ENCODE data around the gene ATP2B3.

Gene ATP2B3

DNA sequence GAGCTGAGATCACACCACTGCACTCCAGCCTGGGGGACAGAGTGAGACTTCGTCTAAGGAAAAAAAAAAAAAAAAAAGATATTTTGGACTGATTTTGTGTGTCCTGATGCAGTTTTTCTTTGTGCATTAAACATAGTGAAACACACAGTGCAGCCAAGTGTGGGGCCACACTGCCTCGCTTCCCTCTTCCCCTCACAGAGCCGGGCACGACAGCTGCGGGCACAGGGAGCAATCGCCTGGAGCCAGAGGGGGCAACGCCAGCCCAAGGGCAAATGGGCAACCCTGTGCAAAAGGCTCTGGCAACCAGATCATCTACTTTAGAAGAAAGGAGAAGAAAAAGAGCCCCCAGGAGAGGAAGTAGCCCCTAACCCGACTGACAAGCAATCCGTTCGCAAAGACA is 95.0 kb downstream of the ATP2B3 start:
- DNase-seq (ENCODE audit: low spot score): no peak

DNA sequence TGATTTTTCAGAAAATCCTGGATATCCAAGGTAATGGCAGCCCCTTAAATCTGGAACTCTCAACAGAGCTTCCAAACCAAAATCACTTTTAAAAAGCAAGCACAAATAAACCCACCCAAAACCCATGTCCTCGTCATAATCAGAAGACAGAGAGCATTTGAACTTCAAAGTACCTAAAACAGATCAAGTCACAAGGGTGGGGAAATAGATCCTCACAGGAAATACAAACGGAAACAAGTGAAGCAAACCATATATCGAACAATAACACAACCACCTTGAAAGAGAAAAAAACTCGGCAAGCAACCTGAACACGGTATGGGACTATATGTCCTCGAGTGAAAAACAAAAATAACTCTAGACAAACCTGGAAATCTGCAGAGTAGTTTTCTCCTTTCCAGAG is 97.4 kb downstream of the ATP2B3 start:
- DNase-seq (ENCODE audit: low spot score): no peak

DNA sequence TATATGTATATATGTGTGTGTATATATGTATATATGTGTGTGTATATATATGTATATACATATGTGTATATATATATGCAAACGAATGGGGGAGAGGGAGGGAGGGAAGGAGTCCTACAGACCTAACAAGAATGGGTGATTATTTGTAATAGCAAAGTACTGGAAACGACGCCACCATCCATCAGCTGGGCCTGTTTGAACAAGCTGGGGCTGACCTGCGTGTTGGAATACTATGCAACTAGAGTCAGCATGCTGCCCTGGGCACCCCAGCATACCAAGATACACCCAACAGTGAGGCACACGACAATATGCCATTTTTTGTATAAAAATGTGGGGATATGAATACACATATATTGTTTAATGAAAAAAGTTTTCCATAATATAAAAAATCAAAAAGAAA is 103.1 kb downstream of the ATP2B3 start:
- DNase-seq (ENCODE audit: low spot score): no peak

DNA sequence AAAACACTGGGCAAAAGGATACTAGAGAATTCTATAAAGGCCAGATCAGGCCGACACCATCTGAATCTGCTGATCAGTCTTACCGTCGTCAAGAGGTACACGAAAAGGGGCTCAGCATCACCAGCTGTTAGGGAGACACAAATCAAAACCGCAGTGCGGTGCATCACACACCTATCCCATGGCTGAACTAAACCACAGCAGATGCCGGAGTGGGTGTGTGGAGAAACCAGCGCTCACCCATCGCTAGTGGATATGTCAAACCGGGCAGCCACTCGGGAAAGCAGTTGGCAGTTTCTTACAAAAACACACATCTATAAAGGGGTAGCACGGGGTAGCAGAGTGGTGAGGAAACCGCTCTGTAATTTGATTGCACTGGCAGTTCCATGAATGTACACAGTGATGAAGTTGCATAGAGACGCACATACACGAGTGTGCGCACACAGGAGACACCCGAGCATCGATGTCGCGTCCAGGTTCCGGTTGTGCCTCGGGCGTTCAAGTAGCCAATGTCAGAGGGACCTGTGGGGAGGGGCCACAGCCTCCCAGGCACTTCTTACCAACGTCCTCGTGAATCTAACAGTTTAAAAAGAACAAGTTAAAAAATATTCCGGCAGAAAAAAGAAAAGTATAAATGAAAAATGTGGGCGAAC is 104.6 kb downstream of the ATP2B3 start:
- DNase-seq (ENCODE audit: low spot score): no peak

DNA sequence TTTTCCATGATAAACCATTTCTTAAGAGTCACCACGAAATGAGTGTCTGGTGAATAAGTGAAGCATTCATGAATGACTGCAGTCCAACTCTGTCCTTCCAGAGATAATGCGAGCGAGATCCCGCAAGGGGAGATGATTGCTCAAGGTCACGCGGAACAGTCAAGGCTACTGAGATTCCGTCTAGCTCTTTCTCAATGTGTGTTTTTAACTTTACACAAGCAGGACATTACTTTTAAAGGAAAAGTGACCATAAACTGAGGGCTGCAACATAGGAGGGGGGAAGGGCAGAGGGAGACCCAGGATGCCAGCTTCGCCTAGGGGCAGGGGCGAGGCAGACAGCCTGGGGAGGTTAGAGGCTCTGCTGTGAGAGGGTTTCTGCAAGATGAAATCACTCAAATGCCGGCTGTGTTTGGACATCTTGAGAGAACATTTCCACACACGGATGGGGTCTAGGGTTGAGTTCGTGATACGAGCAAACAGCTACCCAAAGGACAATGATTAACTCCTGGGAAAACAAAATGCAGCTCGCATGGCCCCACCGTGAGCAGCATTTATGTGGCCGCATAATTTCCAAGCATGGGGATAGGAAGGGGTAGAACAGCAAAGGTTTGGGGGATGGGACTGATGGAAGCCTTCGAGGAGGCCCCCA is 105.3 kb downstream of the ATP2B3 start:
- peak; percentile 77 for DNase-seq (ENCODE audit: low spot score)

DNA sequence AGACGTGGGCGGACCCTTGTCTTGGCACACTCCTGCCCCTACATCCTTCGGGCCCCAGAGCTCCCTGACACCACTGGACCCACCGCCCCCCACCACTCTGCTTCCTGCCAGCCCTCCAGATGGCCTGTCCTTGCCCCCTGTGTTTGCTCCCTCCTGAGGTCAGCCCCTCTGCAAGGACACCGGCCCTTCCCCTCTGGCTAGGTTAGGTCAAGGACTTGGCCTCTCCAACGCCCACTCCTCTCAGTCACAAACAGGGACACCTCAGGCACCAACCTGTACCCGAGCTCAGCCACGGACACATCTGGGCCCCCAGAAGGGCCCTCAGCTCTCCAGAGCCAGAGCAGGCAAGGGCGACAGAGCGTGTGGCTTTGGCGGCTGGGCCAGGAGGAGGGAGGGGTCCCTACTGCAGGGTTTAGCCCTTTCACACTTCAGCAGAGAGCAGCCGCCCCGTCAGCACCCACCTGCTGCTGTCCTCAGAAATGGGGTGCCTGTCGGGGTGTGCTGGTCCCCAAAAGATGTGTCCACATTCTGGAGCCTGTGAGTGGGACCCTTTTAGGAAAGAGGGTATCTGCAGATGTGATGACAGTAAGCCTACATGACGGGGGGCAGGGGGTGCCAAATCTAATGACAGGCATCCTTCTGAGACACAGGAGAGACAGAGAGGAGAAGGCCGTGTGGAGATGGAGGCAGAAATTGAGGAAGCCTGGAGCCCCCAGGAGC is 106.0 kb downstream of the ATP2B3 start:
- DNase-seq (ENCODE audit: low spot score): no peak

DNA sequence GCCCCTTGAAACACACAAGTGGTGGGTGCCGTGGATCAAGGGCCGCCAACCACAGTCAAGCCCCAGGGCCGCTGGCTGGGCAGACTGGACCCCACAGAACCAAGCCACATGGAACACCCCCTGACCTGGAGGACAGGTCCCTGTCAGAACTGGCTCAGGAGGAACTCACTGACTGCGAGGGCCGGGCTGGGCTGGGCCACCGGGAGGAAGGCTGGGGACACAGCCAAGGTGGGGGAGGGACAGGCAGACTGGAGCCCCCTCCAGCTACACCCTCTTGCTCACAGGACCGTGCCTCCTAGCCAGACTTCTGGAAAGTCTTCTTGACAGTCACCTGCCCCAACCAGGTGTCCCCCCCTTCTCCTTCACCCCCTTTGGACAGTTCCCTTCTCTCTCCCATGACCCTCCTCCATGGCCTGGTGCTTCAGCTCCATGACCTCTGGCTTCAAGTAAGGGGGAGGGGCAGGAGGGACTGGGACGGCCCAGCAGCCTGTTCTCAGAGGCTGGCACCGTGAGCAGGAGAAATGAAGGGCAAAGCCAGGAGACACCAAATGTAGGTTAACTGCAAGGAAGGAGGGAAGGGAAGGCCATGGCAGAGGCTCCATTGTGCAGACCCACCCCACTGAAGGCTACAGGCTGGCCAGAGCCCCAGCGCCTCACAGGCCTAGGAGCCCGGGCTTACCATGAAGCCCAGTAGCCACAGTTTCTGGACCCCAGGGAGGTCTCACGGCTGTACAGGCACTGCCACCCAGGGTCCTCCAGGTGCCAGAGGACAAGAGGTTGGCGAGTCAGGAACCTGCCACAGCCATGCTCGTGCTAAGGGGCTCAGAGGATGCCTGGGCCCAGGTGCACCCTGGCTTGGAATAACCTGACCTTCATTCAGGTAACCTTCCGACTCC is 107.0 kb downstream of the ATP2B3 start:
- no peak for DNase-seq (ENCODE audit: low spot score)

DNA sequence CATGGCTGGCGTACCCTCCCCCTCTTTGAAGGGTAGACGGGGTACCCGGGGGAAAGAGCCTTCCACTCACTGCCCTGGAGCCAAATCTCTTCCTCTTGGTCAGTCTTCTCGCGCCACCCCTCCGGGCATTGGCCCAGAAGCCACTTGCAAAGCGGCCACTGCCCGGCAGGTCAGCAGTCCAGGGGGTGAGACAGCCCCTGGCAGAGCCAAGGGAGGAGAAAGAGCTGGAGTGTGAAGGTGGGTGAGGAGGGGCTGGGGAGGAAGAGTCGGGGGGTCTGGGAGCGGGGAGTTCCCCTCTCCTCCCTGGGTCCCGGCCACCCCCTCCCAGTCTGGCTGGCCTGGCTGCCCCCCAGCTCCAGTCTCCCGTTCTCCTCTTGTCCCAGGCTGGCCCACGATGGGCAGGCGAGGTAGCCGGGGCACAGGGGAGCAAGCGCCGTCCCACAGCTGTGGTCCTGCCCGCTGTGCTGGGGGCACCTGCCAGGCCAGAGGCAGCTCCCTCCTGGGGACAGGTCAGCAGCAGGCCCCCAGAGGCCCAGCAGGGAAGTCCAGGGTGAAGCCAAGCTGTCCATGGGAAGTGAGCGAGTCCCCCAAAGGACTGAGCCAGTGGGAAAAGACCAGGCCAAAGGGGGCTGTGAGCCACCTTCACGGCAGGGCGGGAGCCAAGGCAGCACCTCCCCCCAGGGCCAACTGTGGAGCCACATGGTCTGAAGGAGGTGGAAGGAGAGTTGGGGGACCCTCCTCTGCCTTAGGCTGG is 108.0 kb downstream of the ATP2B3 start:
- DNase-seq (ENCODE audit: low spot score): no peak

DNA sequence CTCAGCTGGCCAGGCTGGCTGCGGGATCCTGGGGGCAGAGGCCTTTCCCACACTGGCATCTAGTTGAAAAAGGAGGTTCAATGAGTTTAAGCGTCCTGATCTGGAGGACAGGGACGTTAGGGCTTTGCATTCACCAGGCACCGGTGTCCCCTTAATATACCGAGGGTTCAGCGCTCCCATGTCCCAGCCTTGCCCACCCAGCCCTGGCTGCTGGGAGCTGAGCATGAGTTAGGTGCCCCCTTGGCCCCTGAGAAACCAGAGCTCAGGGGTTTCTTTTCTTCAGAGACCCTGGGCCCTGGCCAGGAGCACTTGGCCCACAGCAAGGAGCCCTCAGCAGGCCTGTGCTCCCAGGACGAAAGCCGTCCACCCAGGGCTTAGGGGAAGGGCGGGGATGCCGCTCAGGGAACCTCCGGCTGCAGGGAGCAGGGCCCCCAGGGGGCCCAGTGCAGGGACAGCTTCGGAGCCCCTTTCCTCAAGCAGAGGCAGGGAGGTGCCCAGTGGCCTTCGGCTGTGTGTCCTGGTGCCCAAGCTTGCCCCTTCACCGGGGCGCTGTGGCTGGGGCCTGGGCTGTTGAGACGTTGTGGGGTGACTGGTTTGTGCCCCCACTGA is 108.7 kb downstream of the ATP2B3 start:
- DNase-seq (ENCODE audit: low spot score): no peak

DNA sequence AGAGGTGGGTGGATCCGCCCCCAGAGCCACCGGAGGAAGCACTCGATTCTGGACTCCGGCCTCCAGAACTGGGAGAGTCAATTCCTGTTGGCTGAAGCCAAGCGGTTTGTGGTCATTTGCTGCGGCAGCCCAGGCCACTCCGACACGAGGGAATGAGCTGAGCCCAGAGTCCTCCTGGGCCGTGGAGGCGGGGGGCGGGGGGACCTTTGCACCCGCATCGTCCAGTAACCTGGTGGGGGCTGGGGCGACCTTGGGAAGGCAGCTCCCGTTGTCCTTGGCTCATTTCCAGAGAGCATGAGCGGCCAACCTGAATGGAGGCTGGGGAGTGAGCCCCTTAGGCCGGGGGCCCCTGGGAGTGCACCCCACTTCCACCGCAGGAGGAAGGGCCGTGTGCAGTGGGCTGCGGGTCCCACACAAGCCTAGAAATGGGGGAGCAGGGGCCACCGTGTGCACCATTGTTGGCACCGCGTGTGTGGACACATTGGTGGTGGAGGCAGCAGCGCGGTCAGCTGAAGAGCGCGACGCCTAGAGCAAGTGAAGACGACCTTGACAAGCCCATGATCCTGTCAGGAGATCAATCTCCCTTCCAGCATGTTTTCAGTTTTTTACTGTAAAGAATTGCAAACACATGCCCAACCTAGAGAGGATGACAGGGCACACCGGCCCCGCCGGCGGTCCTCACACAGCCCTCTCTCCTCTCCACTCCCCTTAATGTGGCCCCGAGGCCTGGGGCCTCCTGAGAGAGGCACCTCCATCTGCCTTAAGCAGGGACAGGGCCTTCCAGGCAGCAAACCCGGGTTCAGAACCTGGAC is 109.6 kb downstream of the ATP2B3 start:
- no peak for DNase-seq (ENCODE audit: low spot score)

DNA sequence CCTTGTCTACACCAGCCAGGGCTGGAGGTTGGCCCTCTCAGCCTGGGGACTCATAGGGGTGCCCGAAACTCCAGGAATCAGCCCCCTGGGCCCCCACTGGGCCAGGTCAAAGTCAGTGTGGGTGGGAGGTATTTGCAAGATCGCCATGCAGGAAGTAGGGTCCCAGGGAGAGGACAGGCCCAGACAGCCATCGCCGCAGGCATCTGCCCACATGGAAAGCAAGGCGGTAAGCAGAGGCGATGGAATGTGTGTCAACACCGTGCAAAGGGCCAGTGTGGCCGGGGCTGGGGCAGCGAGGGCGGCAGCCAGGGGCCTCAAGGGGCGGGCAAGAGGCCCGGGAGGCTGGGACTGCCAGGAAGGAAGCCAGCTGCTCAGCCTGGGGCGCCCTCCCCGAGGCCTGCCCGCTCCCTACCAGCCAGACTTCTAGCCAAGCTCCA is 110.3 kb downstream of the ATP2B3 start:
- no peak for DNase-seq (ENCODE audit: low spot score)

DNA sequence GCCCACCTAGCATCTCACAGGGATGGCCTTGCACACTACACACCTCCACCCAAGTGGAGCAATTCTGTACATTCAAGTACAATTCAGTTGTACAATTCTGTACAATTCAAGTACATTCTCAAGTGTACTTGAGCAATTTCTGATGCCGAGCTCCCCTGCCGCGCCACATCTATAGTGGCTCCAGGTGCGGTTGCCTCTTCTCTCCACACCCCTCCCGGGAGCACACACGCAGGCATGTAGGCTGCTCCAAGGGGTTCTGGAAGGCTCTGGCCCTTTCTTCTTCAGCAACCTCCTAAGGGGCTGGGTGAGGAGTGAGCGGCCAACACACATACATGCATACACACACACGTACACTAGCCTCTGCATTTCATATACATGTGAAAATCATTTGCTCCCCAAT is 110.7 kb downstream of the ATP2B3 start:
- DNase-seq (ENCODE audit: low spot score): no peak

DNA sequence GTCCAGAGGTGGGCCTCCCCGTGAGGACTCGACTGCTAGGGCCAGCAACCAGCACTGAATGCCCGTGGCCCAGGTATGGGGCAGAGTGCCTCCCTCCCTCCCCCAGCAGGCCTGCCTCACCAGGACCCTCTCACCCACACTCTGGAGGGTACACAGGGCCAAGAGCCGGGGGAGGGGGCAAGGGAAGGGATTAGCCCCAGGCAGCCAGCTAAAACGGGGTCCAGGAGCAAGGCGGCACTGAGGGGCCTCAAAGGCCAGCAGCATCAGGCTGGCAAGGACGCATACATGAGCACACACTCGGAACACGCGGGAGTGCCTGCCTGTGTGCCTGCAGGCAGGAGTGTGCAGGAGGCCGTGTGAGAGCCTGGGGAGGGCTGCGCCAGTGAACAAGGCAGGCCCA is 111.2 kb downstream of the ATP2B3 start:
- DNase-seq (ENCODE audit: low spot score): no peak

DNA sequence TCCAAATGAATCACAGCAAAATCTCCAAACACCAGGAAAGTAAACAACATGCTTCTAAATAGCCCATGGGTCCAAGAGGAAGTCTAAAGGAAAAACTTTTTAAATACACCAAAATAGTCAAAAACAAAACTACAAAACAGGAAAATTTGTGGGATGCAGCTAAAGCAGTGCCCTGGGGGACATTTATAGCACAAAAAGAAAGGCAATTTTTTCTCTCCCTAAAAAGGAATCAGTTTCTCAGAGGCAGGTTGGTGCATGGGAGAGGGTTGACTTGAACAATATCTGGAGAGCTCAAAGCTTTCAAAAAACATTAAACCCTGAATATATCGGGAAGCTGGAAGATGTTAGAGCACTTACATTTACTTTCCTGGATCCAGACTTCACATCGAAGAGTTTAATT is 113.9 kb downstream of the ATP2B3 start:
- no peak for DNase-seq (ENCODE audit: low spot score)

DNA sequence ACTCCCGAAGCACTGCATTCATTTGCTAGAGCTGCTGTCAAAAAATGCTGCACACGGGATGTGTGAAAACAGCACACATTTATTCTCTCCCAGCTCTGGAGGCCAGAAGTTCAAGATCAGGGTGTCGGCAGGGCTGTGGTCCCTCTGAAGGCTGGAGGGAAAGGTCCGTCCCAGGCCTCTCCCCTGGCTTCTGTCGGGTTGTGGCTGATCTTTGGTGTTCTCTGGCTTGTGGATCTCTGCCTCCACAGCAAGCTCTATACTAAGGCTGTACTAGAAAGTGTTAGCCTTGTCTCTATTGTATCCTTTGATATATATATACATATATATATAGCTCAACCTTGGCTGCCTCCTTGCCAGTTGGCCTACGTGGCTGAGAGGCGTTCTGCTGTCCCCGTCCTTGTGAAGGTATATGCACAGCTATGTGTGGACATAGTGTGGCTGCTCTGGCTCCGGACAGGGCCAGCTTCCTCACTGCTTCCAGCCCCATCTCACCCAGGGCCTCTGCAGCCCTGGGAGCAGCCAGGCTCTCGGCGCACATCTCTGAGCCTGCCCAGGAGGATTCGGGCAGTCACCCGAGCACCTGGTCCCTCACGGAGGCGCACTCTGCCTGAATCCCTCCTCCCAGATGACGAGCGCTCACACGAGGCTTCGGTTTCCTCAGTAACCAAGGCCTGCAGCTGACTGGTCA is 114.6 kb downstream of the ATP2B3 start:
- DNase-seq (ENCODE audit: low spot score): no peak

All from HuH-7 (cell line).